ENCODE data around the gene C11orf58. TPM values are rescaled to one million over a fixed set of nuclear protein-coding genes. Genes with fewer than 3 reads are reported as not detected.
A peak's percentile ranks its signal among the peaks of the same experiment; 100 is the strongest.

C11orf58 gene
- polyA plus RNA-seq (ENCODE audit: insufficient read length): 402 TPM
- long read RNA-seq, donor 1, full-length matches to known transcripts: 254 of 340 reads
- long read RNA-seq, donor 1, partial matches to known transcripts: 77 of 340 reads
- long read RNA-seq, donor 1, other reads (novel, unspliced or antisense): 9 of 340 reads
- long read RNA-seq, donor 2, full-length matches to known transcripts: 241 of 307 reads
- long read RNA-seq, donor 2, partial matches to known transcripts: 47 of 307 reads
- long read RNA-seq, donor 2, other reads (novel, unspliced or antisense): 19 of 307 reads
- long read RNA-seq, donor 3, full-length matches to known transcripts: 250 of 317 reads
- long read RNA-seq, donor 3, partial matches to known transcripts: 53 of 317 reads
- long read RNA-seq, donor 3, other reads (novel, unspliced or antisense): 14 of 317 reads
- long read RNA-seq, donor 4, full-length matches to known transcripts: 14 of 28 reads
- long read RNA-seq, donor 4, partial matches to known transcripts: 14 of 28 reads
- long read RNA-seq, donor 4, other reads (novel, unspliced or antisense): 0 of 28 reads
- long read RNA-seq, donor 5, full-length matches to known transcripts: 460 of 630 reads
- long read RNA-seq, donor 5, partial matches to known transcripts: 117 of 630 reads
- long read RNA-seq, donor 5, other reads (novel, unspliced or antisense): 53 of 630 reads
- long read RNA-seq, donor 6, full-length matches to known transcripts: 245 of 338 reads
- long read RNA-seq, donor 6, partial matches to known transcripts: 79 of 338 reads
- long read RNA-seq, donor 6, other reads (novel, unspliced or antisense): 14 of 338 reads
- long read RNA-seq, donor 7, full-length matches to known transcripts: 348 of 522 reads
- long read RNA-seq, donor 7, partial matches to known transcripts: 138 of 522 reads
- long read RNA-seq, donor 7, other reads (novel, unspliced or antisense): 36 of 522 reads
- long read RNA-seq, donor 8, full-length matches to known transcripts: 100 of 147 reads
- long read RNA-seq, donor 8, partial matches to known transcripts: 41 of 147 reads
- long read RNA-seq, donor 8, other reads (novel, unspliced or antisense): 6 of 147 reads

DNA sequence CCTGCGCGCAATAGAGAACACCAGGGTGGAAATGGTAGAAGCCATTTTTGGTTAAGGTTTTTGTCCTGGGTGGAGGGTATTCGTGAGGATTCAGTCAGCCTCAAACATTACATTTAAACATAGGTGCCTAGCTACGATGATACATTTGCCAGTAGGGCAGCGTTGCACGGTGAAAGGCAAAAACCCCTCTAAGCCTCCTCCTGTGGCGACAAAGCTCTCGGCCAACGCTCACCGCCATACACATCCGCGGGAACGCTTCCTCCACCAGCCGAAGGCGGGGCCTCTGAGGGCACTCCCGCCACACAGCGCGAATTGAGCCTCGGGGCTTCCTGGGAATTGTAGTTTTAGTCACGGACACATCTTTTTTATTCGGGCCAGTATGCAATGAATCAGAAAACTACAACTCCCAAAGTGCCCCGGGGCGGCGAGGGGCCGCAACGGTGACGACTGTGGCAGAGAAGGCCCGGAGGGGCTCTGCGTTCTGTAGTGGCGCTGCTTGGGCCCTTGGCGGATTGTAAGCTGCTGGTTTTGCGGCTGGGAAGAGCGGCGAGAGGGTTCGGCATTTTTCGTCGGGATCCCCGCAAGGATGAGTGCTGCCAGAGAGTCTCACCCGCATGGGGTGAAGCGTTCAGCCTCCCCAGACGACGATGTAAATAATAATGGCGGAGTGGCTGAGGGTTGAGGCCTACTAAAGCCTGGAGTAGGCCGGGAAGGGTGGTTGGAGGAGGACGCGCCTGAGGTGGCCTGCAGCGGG is at the start of gene C11orf58:
C11orf58 (plus strand) TSS at position 455 of the 754 bp plus-strand sequence; CDS start at position 587, 132 bp downstream.
- peak; percentile 99 for DNase-seq

- no peak for DNase-seq
Measured at GRCh38 chr11:16690086-16690485, 48.4 kb upstream of the C11orf58 start.

- DNase-seq: no peak
Measured at GRCh38 chr11:16703795-16704194, 34.7 kb upstream of the C11orf58 start.

GRCh38 chr11:16713594-16713993 is 24.9 kb upstream of the C11orf58 start:
- no peak for DNase-seq

DNA sequence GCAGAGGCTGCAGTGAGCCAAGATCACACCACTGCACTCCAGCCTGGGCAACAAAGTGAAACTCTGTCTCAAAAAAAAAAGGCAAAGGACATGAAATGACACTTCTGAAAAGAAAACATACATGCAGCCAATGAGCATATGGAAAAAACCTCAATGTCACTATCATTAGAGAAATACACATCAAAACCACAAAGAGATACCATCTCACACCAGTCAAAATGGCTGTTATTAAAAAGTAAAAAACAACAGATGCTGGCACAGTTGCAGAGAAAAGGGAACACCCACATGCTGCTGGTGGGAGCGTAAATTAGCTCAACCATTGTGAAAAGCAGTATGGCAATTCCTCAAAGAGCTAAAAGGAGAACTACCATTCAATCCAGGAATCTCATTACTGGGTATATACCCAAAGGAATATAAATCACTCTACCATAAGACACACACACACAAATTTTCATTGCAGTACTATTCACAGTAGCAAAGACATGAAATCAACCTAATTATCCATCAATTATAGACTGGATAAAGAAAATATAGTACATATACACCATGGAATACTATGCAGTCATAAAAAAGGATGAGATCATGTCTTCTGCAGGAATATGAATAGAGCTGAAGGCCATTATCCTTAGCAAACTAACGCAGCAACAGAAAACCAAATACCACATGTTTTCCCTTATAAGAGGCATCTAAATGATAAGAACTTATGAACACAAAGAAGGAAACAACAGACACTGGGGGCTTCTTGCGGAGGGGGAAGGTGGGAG is 15.7 kb upstream of the C11orf58 start:
- DNase-seq: no peak

- DNase-seq: no peak
Measured at GRCh38 chr11:16727806-16728205, 10.6 kb upstream of the C11orf58 start.

DNA sequence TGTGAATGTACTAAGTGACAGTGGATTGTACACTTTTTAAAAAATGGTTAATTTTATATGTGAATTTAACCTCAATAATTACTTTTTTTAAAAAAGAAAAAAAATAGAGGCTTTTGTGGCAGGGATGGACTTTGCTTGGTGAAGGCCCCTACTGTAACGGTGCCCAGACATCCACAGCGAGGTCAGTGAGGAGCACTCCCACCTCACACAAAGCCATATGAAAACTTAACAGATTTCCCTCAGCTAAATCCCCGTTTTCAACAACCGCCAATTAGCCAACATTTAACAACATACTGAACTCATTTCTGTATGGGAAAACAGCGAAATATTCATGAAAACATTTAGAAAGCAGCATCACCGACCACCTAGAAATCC is 642 bp upstream of the C11orf58 start:
- no peak for DNase-seq

DNA sequence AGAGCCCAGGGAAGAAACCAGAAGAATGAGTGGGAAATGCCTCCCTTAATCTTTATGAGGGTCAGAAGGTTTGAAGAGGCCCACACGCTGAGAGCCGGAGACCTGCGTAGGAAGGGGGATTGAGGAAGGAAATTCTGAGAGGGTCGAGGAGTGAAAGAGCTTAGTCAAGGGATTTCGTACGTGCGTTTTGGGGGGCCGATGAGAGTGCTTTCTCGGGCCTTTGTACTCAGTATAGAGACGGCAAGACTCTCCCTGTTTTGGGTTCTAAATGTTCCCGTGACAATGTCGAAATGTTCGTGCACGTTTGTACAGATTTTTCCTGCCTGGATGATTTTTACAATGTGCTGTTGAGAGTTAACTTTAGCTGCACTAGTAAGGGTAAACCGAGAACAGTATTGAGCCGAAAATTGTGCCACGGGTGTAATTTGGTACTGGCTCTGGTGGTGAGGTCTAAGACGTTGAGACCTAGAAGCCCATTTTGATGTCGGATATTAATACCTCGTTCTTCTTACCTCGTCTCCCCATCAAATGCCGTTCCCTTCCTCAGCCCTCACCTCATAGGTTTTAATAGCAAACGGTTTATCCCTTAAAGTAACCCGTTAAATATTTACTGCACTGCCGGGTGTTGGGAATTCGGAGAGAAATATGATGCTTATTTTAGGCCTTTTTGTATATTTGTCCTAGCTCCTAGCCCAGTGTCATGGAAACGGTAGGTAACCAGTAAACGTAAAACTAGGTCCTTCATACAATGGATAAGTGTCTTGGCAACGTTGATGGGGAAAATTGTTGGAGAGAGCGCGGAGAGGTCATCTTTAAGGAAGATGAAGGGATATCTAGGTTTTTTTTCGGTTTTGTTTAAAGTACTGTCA is 734 bp downstream of the C11orf58 start:
- DNase-seq: peak; percentile 28

- no peak for DNase-seq
Measured at GRCh38 chr11:16741473-16741872, 3.0 kb downstream of the C11orf58 start.

DNA sequence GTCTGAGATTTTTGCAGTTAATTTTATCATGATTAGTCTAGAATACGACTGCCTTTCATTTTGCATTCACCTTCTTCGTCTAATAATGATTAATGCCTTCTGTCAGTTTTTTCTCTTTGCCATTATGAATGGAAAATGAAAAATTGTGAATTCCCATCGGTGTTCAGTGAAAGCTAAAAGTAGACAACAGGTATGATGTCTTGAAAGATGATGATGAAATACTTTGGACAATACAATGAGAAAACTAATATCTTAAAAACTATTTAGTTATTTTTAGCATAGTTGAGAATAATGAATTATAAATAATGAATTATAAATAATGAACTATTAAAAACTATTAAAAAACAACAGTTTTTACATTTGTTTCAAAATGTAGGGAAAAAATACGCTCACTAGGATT is 5.0 kb downstream of the C11orf58 start:
- DNase-seq: no peak

DNA sequence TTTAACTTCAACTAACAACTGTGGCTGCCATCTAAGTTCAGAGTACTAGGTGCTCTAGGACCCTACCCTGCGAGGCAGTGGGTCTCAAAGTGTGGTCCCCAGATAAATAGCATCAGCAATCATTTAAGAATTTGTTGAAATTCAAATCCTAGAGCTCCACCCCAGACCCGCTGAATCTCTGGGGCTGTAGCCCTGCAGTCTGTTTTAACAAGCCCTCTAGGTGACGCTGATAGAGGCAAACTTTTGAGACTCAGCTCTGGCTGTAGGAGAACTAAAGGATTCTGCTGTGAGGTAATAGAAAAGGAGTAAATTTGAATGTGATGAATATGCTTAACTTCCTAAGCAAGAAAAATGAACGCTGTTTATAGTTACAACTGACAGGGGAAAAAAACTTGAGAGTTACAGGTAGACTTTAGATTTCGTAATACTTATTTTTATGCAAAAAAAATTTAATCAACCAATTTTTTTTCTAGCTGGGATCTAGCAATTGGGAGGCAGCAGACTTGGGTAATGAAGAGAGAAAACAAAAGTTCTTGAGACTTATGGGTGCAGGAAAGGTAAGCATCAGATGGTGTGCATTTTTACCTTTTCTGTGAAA is 5.8 kb downstream of the C11orf58 start:
- no peak for DNase-seq

- DNase-seq: no peak
Measured at GRCh38 chr11:16745950-16746605, 7.6 kb downstream of the C11orf58 start.

DNA sequence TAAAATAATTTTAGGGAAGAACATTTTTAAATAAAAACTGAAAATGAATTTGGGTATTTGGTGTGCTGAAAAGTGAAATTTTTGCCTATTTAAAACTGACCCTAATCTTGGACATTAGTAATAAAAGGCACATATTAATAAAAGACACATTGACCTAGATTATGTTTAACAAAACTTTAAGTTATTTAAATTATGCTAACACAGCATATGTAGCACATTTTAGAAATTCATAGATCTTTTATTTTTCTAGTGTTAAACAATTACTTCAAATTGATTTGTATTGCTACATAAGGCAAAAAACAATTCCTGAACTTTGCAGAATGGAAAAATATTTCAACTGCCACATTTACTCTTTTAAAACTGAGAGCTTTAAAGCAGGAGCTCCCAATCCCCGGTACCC is 10.6 kb downstream of the C11orf58 start:
- DNase-seq: no peak

- DNase-seq: no peak
Measured at GRCh38 chr11:16749666-16750065, 11.2 kb downstream of the C11orf58 start.

DNA sequence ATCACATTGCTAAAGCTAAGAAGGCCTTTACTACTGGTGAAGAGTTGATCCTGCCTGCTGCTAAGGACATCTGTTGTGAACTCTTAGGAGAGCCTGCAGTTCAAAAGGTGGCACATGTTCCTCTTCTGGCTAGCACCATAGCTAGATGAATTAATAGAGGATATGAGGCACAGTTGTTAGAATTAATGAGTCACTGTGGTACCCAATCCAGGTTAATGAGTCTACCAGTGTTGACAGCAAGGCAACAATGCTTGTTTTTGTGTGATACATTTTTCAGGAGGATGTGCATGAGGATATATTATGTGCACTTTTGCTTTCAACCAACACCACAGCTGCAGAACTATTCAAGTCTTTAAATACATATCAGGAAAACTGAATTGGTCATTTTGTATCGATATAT is 12.0 kb downstream of the C11orf58 start:
- DNase-seq: no peak

DNA sequence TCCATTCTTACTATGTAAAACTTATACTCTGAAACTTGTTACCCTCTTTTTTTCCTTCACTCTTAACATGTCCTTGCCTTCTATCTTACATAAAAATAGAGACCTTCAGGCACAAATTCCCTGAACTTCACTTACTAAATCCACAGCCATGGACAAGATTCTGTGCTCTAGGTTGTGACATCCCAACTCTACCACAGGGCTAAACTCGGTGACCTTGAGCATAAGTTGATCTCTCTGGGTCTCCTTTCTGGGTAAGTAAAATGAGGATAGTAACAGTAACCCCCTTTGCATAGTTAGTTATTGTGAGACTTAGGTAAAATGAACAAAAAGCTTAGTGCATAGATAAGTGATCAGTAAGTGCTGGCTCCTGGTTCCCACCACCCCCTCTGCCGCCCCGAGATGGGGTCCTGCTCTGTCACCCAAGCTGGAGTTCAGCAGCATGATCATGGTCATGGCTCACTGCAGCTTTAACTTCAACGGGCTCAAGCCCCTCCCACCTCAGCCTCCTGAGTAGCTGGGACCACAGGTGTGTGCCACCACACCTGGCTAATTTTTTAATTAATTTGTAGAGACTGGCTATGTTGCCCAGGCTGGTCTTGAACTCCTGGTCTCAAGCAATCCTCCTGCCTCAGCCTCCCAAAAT is 20.1 kb downstream of the C11orf58 start:
- DNase-seq: no peak

DNA sequence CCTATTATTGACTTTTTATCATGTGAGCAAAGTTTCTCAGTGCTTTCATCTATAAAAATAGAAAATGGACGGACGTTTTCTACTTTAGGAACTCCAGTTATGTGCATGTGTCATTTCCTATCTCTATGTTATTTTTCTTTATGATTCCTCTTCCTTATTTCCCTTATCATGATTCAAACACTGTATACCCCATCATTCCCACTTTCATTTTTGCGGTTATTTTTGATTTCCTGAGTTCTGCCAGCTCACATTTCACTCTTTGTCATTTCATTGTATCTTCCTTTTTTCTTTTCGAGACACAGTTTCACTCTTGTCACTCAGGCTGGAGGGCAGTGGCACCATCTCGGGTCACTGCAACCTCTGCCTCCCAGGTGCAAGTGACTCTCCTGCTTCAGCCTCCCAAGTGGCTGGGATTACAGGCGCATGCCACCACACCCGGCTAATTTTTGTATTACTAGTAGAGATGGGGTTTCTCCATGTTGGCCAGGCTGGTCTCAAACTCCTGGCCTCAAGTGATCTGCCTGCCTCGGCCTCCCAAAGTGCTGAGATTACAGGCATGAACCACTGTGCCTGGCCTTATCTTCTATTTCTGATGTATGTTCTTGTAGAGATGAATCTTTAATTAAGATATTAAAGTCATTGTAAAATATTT is 21.5 kb downstream of the C11orf58 start:
- DNase-seq: no peak

GRCh38 chr11:16763746-16764145 is 25.3 kb downstream of the C11orf58 start:
- no peak for DNase-seq
